ENCODE data around the gene CRYBA4. TPM values are rescaled to one million over a fixed set of nuclear protein-coding genes. Genes with fewer than 3 reads are reported as not detected.

CRYBA4 gene
- total RNA-seq, 1 experiment from 2014 or later, result not detected

GRCh38 chr22:26624803-26625202 is 3.0 kb downstream of the CRYBA4 start:
- TF ChIP-seq EZH2 (IDR thresholded peaks at IDR 0.05; ENCODE audit: low read length, unreplicated experiment) (no peak), CTCF (conservative IDR thresholded peaks at IDR 0.05; ENCODE audit: low read depth, low read length) (no peak), EZH2phosphoT487 (IDR thresholded peaks at IDR 0.05; ENCODE audit: borderline replicate concordance, low read length) (no peak)
- no peaks in the 10 kb centered on the region for H3K9me2 ChIP-seq (replicated peaks; ENCODE audit: low read length)
- DNase-seq (no peak), ATAC-seq (no peak)
- no peak overlapping the region for H3K4me3 ChIP-seq (ENCODE audit: low read length)
- CTCF ChIA-PET, result no interaction called here
- H3K36me3 ChIP-seq (ENCODE audit: low read depth, low read length), result no peaks in the 10 kb centered on the region
- no peak overlapping the region for H2AFZ ChIP-seq (ENCODE audit: low read length)
- H3K79me2 ChIP-seq (ENCODE audit: low read length), result no peaks in the 10 kb centered on the region
- no peaks in the 10 kb centered on the region for H3K4me1 ChIP-seq (ENCODE audit: insufficient read depth, low read length)
- H4K20me1 ChIP-seq (ENCODE audit: low read length), result no peaks in the 10 kb centered on the region
- H3F3A ChIP-seq (ENCODE audit: low read length, unreplicated experiment), result no peaks in the 10 kb centered on the region
- no peaks in the 10 kb centered on the region for H3K9me3 ChIP-seq (ENCODE audit: low read length)
- H3K27ac ChIP-seq (ENCODE audit: low read length), result no peak overlapping the region
- no peak overlapping the region for H3K4me2 ChIP-seq (ENCODE audit: low read length)
- H3K9ac ChIP-seq (ENCODE audit: low read length), result no peak overlapping the region
- no peaks in the 10 kb centered on the region for H3K27me3 ChIP-seq (ENCODE audit: low read length)
- BruUV-seq (replicated peaks), result no TSS peak
- POLR2A ChIA-PET (ENCODE audit: unreplicated experiment), result no interaction called here
- intact Hi-C loops (cut with micrococcal nuclease), result no loop called here

GRCh38 chr22:26629988-26630761 is 8.4 kb downstream of the CRYBA4 start:
- Histone ChIP-seq H3F3A (ENCODE audit: low read length, unreplicated experiment) (no peaks in the 10 kb centered on the region), H3K27ac (ENCODE audit: low read length) (no peak overlapping the region), H3K9ac (ENCODE audit: low read length) (no peak overlapping the region), H3K36me3 (ENCODE audit: low read depth, low read length) (no peaks in the 10 kb centered on the region), H3K4me2 (ENCODE audit: low read length) (no peak overlapping the region), H3K9me3 (ENCODE audit: low read length) (no peaks in the 10 kb centered on the region), H3K9me2 (replicated peaks; ENCODE audit: low read length) (no peaks in the 10 kb centered on the region), H3K4me3 (ENCODE audit: low read length) (no peak overlapping the region), H3K27me3 (ENCODE audit: low read length) (no peaks in the 10 kb centered on the region), H3K79me2 (ENCODE audit: low read length) (no peaks in the 10 kb centered on the region), H3K4me1 (ENCODE audit: insufficient read depth, low read length) (no peaks in the 10 kb centered on the region), H2AFZ (ENCODE audit: low read length) (no peak overlapping the region), H4K20me1 (ENCODE audit: low read length) (no peaks in the 10 kb centered on the region)
- TF ChIP-seq CTCF (conservative IDR thresholded peaks at IDR 0.05; ENCODE audit: low read depth, low read length) (no peak), EZH2phosphoT487 (IDR thresholded peaks at IDR 0.05; ENCODE audit: borderline replicate concordance, low read length) (no peak), EZH2 (IDR thresholded peaks at IDR 0.05; ENCODE audit: low read length, unreplicated experiment) (no peak)
- CTCF ChIA-PET, result no interaction called here
- BruUV-seq (replicated peaks), result no TSS peak
- intact Hi-C loops (cut with micrococcal nuclease), result no loop called here
- DNase-seq, result no peak
- no peak for ATAC-seq
- POLR2A ChIA-PET (ENCODE audit: unreplicated experiment), result no interaction called here

- CTCF ChIA-PET, result no interaction called here
- intact Hi-C loops (cut with micrococcal nuclease), result no loop called here
- Histone ChIP-seq H2AFZ (ENCODE audit: low read length) (no peak overlapping the region), H3K9ac (ENCODE audit: low read length) (no peak overlapping the region), H3K9me2 (replicated peaks; ENCODE audit: low read length) (no peaks in the 10 kb centered on the region), H3K27ac (ENCODE audit: low read length) (no peak overlapping the region), H3K36me3 (ENCODE audit: low read depth, low read length) (no peaks in the 10 kb centered on the region), H3K4me1 (ENCODE audit: insufficient read depth, low read length) (no peaks in the 10 kb centered on the region), H3K4me2 (ENCODE audit: low read length) (no peak overlapping the region), H3K4me3 (ENCODE audit: low read length) (no peak overlapping the region), H3K79me2 (ENCODE audit: low read length) (no peaks in the 10 kb centered on the region), H3K27me3 (ENCODE audit: low read length) (no peaks in the 10 kb centered on the region), H4K20me1 (ENCODE audit: low read length) (no peaks in the 10 kb centered on the region), H3K9me3 (ENCODE audit: low read length) (no peaks in the 10 kb centered on the region), H3F3A (ENCODE audit: low read length, unreplicated experiment) (no peaks in the 10 kb centered on the region)
- BruUV-seq (replicated peaks), result no TSS peak
- ATAC-seq (no peak), DNase-seq (no peak)
- TF ChIP-seq EZH2phosphoT487 (IDR thresholded peaks at IDR 0.05; ENCODE audit: borderline replicate concordance, low read length), result no peak
- no peak for TF ChIP-seq EZH2 (IDR thresholded peaks at IDR 0.05; ENCODE audit: low read length, unreplicated experiment)
- TF ChIP-seq CTCF (conservative IDR thresholded peaks at IDR 0.05; ENCODE audit: low read depth, low read length), result no peak
- POLR2A ChIA-PET (ENCODE audit: unreplicated experiment), result no interaction called here
These were observed 9.5 kb downstream of the CRYBA4 start for GRCh38 chr22:26631282-26631681.

All from PC-3 (cell line).